KBM-7 (cell line): ENCODE measurements around the gene PXK.

Source experiments
- DNase-seq: peaks from one replicate; pipeline ENCODE4 v3.0.0-alpha.2; 2015
- in situ Hi-C: fragments of 300-500 bp; cut with MboI; formaldehyde crosslinking; loops from 2 replicates; pipeline ENCODE4 v1.14.3; 2020; ENCODE audit warnings: low sequenced_read_pairs, low pct_unique_long_range_greater_than_20kb, mixed read lengths

The PXK gene

GRCh38 chr3:58340594-58341244 lies 8.0 kb downstream of the PXK start:
- peak; percentile 53 for DNase-seq
- in situ Hi-C loops, result no loop called here

GRCh38 chr3:58341376-58341775 lies 8.7 kb downstream of the PXK start:
- no peak for DNase-seq
- in situ Hi-C loops, result no loop called here

GRCh38 chr3:58342676-58343075 lies 10.0 kb downstream of the PXK start:
- in situ Hi-C loops, result no loop called here
- no peak for DNase-seq

DNA sequence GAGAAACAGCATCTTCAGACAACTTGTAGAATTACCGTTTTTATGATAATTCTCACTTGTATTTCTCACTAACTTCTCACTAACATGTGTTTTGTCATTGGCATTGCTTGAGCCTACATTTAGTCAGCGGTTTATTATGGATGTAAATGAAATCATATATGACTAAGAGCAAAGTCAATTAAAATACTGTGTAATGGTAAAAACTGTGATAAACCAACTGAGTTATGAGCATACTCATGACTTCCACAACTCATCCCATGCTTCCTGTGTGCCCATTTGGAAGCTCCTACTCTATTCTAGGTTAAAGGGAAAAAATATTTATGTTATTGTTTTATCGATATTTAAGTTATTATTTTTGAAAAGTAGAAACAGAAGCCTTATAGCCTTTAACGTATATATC lies 12.8 kb downstream of the PXK start:
- DNase-seq, result no peak
- in situ Hi-C loops, result no loop called here

DNA sequence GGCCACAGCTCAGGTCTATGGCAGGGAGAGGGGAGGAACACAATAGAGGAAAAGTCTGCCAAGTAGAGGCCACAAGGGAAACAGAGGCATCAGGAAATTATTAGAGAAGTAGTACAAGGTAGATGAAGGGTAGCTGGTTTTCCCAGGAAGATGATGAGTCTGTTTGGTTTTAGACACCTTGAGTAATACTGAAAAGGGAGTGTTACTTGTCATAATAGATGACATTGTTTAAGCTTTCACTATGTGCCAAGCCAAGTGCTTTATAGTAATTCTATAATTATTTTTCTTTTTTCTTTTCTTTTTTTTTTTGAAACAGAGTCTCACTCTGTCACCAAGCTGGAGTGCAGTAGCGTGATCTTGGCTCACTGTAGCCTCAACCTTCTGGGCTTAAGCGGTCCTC lies 13.7 kb downstream of the PXK start:
- in situ Hi-C loops, result no loop called here
- no peak for DNase-seq

GRCh38 chr3:58347984-58348383 lies 15.3 kb downstream of the PXK start:
- in situ Hi-C loops, result no loop called here
- DNase-seq, result no peak

DNA sequence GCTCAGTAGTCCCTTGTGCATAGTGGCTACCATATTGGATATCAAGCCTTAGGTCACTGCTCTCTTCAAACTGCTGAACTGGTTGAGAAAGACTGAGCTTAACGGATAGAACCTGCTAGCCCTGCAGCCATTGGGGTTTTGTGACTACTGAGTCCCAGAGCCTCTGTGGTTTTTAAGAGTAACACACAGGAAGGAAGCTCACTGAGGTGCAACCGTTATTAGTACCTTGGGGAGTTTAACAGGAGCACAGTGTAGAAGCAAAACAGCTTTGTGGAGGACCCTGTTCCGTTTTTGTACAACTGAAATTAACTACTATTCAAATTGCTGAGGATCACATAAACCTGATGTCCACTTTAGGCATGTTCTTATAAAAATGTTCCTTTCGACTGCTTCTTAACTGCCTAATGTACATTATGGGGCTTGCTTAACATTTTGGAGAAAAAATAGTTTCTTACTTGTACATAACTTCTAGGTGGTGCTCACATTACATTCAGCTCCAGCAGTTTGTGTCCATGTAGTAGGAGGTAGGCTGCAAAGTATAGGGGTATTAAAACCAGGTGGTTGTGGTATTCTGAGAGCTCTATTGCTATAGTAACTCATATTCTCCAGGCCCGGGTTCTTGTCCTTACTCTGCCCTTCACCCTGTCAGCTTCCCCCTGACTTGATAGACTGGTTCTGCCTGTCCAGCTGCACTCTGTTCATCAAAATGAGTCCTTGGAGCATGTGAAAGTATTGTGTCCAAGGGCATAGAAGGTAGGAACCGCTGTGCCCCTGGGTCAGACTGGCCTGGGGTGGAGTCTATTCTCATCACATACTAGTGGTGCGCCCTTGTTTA lies 17.3 kb downstream of the PXK start:
- in situ Hi-C loops, result no loop called here
- peak; percentile 86 for DNase-seq

DNA sequence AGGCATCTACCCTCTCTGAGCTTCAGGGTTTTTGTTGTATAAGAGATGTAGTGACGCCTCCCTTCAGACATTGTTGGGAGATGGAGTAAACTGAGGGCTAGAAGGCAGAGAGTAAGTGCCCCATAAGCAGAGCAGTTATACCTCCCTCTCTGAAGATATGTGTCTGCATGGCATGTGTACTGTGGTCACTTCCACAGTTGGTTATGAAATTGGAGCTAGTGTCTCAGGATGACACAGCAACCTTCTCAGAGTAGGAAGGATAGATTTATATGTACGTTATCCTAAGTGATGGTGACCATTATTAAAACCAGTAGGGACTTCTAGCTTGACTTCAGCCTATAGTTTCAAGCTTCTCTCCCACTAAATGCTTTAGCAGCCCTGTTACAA lies 17.9 kb downstream of the PXK start:
- in situ Hi-C loops, result no loop called here
- peak; percentile 61 for DNase-seq

DNA sequence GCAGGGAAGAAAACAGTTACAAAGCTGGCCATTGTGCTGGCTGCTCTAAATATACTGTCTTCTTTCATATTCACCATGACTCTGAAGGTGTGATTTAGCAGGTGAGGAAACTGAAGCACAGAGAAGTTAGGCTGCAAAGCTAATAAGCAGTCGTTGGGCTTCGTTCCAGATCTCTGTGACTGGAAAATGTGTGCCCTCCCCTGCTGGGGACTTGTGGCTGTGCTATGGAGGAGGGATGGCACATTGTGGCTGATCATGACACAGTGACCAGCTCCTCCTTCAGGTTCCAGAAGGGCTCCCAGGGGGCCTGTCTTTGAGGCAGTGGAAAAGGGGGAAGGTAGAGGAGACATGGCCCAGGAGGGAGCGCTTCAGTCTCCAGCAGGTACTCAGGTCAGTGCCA lies 19.2 kb downstream of the PXK start:
- peak; percentile 87 for DNase-seq
- in situ Hi-C loops, result no loop called here

- in situ Hi-C loops, result no loop called here
- DNase-seq, result no peak
Measured at GRCh38 chr3:58352626-58353025, 19.9 kb downstream of the PXK start.

DNA sequence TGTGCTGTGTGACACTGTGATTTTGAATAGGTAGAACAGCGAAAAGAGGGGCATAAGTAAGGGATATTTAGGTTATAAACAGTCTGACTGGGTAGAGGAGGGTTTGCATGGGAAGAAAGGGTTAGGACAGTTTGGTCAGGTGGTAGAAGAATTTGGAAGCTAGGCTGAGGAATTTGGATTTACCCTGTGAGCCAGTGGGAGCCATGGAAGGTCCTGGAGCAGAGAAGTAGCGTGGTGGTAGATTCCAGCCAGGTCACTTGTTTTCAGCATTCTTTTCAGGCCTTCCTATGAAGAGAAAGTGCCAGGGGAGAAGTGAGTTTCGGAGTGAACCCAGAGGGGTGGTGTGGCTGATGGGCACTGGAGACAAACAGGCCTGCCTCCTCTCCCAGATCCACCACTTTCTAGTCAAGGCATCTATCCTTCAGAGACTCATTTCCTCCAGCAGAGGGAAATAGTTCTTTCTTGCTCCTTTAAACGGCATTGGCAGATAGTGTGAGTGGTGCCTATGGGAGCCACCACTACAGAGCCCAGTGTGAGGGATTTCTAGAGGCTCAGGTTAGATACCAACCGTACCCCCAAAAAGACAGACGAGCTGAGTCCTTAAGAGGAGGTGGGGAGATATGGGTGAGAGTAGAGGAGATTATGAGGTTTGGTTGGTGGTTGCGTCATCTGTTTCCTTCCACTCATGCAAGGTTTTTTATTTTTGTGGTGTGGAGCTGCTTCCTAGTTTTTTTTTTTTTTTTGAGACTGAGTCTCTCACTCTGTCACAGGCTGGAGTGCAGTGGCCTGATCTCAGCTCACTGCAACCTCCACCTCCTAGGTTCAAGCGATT lies 21.2 kb downstream of the PXK start:
- peak; percentile 91 for DNase-seq
- in situ Hi-C loops, result no loop called here

DNA sequence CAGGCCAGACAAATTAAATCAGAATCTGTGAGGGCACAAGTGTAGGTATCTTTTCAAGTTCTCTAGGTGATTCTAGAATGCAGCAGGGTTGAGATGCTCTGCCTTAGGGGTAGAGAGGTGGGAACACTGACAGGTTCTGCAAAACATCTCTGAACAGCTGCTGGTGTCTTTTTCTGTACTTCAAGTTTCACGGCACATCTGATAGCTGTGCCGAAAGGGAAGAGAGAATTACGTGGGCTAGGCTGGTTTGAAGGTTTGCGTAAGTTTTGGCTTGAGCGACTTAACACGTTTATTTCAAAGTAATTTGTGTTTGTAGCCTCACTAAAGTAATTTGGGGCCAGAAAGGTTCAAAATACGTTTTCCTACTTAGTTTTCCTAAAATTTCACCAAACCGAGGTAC lies 22.5 kb downstream of the PXK start:
- DNase-seq, result peak; percentile 32
- in situ Hi-C loops, result no loop called here

- in situ Hi-C loops, result no loop called here
- peak; percentile 69 for DNase-seq
Measured at GRCh38 chr3:58356054-58356453, 23.4 kb downstream of the PXK start.

DNA sequence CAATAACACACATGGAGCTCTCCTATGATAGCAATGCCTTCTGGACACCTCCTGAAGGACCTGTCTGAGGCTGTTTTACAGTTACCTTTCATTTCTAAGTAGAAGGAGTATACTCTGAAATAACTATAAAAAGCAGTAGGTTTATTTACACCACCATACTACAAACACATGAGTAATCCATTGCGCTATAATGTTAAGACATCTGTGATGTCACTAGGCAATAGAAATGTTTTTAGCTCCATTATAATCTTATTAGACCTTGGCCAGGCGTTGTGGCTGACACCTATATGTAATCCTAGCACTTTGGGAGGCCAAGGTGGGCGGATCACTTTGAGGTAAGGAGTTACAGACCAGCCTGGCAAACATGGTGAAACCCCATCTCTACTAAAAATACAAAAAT lies 24.7 kb downstream of the PXK start:
- in situ Hi-C loops, result no loop called here
- DNase-seq, result no peak

GRCh38 chr3:58358092-58358491 lies 25.4 kb downstream of the PXK start:
- in situ Hi-C loops, result no loop called here
- DNase-seq, result no peak

DNA sequence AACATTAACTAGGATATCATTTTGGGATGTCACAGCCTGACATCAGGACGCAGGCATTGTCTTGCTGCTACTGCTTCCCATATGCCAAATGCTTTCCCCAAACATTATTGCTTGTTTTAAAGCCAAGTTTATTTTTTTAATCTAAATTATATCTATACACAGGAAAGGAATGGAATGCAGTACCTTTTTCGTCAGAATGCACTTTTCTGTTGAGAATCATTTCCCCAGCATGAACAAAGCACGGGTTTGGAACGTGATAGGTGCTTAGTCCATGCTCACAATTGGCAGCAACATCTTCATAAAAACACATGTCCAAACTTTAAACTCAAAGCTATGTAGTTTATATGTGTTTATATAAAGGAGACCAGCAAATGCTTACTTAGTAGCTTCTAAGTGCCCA lies 26.1 kb downstream of the PXK start:
- in situ Hi-C loops, result no loop called here
- DNase-seq, result no peak

- no peak for DNase-seq
Measured at GRCh38 chr3:58359621-58360020, 26.9 kb downstream of the PXK start.

DNA sequence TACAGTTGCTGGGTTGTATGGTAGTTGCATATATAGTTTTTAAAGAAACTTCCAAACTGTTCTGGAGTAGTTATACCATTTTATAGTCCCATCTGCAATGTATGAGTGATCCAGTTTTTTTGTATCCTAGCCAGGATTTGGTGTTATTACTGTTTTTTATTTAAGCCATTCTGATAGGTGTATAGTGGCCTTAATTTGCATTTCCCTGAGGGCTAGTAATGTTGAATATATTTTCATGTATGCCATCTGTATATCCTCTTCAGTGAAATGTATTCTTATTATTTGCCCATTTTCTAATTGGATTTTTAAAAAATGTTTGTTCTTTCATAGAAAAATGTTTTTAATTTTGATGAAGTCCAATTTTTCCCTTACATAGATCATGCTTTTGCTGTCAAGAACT lies 29.2 kb downstream of the PXK start:
- DNase-seq, result no peak

More at GRCh38 chr3:58359621-58360020, 26.9 kb downstream of the PXK start:
- in situ Hi-C loops, result no loop called here

GRCh38 chr3:58366699-58367098 lies 34.0 kb downstream of the PXK start:
- no peak for DNase-seq
- in situ Hi-C loops, result no loop called here

More for the DNA sequence above, 29.2 kb downstream of the PXK start:
- in situ Hi-C loops, result no loop called here

- no peak for DNase-seq
- in situ Hi-C loops, result no loop called here
Measured at GRCh38 chr3:58369038-58369437, 36.3 kb downstream of the PXK start.
